C4-2B (cell line): ENCODE data around the gene ZNF385B.

Experiments
- CTCF ChIP-seq: fragments of 450-650 bp; conservative IDR thresholded peaks from 2 replicates; pipeline ENCODE4 v1.5.1; 2017; ENCODE audit warnings: mild to moderate bottlenecking
- ZFX ChIP-seq: fragments of 450-650 bp; IDR thresholded peaks from 2 replicates; pipeline ENCODE4 v1.6.1; 2017

GRCh38 chr2:179692043-179692442 lies 169.4 kb downstream of the ZNF385B start:
- TF ChIP-seq CTCF = no peak
- no peak for TF ChIP-seq ZFX
